Activated CD4-positive, CD25-positive, alpha-beta regulatory T cell (primary cell): ENCODE measurements around the gene DNAH7.

Source experiments
- DNase-seq, 4 experiments: peaks; one replicate each; lab custom pipeline; 2025; lab: John Stamatoyannopoulos, UW

The DNAH7 gene

DNA sequence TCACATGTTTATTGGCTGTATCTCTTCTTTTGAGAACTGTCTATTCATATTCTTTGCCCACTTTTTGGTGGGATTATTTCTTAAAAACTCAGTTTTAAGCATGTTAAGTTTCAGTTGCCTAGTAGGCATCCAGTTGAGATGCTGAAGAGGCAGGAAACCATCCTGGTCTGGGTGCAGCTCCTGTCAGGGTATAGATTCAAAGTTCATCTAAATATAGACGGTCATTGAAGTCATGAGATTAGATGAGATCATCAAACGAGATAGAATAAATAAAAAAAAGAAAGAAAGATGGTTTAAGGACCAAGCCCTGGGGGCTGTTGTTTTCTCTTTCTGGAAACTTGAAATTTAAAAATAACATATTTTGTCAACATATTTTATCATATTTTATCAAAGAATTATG is 9.2 kb upstream of the DNAH7 start:
- DNase-seq: no peak

DNA sequence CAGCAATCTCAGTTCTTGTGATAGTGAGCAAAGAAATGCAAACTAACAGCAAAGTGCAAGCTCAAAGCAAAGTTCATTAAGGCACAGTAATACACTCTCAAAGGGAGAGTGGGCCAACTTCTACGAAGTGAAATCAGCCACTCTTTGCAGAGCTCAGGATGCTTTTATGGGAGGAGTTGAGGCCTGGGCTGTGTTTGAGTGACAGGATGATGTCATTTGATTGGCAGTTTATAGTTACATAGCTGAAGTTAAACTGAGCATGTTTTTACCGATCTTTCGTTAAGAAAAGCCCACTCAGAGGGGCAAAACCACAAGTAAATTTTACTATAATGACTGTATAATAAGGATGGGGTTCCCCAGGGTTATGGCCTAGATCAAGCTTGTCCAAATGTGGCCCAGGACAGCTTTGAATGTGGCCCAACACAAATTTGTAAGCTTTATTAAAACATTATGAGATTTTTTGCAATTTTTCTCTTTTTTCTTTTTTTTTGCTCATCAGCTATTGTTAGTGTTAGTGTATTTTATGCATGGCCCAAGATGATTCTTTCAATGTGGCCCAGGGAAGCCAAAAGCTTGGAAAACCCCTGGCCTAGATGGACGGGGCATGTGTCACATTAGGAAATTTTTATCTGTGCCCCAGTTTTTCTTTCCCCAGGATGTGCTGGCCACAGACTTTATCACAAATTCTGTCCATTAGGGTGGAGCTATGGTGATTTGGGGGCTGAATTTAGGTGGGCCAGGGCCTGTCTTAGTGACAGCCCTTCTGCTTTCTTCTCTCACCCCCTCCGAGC is 8.3 kb upstream of the DNAH7 start:
- DNase-seq: no peak

DNA sequence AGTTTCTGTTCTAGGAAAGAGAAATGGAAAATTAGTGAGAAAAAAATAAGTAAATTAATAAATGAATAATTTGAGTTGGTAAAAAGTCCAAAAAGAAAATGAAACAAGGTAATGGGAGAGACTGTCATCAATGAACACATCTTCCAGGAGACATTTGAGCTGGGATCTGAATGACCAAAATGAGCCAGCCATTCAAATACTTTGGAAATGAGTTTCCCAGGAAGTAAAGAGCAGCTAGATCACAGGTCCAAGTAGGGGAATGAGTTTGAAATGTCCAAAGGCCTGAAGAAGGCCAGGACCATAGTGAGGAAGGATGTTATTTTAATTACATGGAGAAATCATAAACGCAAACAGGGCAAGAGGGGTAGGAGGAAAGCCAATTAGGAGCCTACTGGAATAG is 6.6 kb upstream of the DNAH7 start:
- DNase-seq: no peak

DNA sequence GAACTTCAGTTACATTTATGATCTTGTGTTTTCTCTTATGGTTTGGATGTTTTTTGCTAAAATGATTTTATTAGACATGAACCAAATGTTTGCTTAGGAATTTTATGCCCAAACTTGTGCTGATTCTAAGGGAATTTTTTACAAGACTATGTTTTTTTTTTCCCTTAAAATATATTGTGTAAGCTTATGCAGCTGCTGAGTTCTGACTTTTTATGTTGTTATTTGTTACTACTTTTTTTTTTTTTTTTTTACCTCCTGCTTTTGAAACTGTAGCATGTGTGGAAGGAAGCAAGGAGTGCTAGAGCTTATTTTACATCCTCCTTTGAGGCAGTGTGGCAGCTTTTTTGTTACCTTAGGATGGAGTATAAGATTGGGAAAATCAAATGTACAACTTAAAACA is 6.0 kb upstream of the DNAH7 start:
- DNase-seq: no peak

DNA sequence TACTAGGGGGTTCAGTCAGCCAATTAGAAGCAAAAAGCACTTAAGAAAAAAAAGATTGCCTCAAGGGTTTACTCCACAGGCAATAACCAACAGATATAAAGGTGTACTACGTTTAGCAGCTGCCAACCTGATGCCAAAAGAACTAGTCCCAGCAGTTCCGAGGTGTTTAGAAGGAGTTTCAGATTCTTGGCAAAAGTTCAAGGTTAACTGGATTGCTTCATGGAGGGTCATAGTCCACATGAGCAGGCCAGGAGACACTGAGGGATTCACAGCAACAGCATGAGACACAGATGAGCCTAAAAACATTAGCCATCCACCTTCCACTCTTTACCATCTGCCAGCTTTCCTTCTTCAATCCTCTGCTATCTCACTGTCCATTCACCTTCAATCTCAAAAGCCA is 4.9 kb upstream of the DNAH7 start:
- DNase-seq: no peak

DNA sequence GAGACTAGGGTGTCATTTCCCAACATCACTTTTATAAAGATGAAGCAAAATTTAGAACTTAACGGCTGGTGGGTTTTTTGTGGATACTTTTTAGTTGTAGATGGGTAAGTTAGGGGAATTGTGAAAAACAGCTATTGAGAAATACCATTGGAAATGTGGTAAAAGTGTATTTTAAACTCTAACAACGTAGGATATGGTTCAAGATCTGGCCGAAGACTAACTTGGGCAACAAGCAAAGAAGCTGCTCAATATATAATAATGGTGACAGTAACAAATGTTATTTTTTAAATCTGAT is 1.6 kb downstream of the DNAH7 start:
- no peak for DNase-seq

DNA sequence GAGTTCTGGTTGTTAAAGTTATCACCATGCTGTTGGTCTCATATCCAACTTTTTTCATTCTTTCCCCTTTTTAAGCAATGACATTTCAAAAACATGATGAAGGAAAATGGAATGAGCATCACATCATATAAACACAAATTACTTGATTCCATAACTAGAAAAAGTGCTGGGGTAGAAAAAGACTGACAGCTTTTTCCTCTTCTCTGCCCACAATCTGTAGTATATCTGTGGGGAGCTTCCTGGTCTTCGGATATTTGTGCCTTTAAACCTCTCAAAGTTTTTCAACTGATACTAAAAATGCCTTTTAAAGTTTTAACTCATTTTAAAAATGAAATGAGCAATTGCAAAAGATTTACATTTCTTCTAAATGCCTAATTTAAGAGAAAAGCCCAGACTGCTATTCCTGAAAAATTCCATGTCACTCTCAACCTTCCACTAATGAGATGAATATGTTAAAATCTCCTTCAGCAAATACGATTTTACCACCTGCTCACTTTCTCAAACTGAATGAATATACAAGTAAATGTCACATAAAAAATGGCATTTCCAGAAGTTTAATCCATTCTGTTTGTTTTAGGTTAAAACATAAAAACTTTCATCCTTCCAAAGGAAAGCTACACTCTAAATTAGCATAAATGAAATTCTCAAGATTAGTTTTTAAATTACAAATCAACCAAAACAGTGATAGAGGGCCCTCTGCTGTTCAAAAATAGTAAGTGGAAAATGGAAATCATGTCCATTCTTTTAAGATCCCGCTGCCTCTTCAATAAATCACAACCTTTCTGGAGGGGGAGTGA is 2.1 kb downstream of the DNAH7 start:
- DNase-seq: no peak

DNA sequence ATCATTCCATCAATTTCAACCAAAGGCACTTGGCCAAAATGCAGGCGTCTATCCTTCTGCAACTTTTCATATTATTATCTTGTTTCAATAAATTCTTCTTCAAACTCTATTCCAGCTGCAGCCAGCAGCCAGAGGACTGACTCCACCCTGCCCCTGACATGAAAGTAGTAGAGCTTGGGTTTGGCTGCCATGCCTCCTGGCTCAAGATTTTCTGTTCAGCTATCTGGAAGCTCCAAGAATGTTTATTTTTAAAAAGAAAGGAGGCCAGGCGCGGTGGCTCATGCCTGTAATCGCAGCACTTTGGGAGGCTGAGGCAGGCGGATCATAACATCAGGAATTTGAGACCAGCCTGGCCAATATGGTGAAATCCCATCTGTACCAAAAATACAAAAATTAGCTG is 4.9 kb downstream of the DNAH7 start:
- no peak for DNase-seq

DNA sequence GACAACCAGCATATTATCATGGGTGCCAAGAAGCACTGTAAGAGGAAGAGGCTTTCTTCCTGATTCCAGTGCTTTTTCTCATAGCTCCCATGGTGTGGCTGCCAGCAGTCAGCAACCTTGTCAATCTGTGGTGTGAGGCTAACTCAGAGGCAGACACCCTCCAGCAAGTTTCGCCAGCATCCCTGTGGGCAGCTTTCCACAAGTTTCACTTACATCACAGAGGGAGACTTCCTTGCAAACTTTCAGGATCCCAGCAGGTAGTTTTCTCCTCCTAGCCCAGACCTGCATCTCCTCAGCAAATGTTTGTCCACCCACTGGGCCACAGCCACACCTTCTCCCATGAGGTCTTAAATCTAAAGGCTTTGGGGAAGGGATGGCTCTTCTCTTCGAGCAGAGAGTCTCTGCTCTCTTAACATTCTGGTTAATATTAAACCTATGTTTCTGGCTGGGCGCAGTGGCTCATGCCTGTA is 9.1 kb downstream of the DNAH7 start:
- no peak for DNase-seq

DNA sequence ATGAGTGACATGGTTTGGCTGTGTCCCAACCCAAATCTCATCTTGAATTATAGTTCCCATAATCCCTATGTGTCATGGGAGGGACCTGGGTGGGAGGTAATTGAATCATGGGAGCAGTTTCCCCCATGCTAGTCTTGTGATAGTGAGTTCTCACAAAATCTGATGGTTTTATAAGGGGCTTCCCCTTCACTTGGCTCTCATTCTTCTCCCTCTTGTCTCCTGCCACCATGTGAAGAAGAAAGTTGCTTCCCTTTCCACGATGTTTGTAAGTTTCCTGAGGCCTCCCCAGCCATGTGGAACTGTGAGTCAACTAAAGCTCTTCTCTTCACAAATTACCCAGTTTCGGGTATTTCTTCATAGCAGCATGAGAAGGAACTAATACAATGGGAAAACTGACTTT is 14.0 kb downstream of the DNAH7 start:
- no peak for DNase-seq

DNA sequence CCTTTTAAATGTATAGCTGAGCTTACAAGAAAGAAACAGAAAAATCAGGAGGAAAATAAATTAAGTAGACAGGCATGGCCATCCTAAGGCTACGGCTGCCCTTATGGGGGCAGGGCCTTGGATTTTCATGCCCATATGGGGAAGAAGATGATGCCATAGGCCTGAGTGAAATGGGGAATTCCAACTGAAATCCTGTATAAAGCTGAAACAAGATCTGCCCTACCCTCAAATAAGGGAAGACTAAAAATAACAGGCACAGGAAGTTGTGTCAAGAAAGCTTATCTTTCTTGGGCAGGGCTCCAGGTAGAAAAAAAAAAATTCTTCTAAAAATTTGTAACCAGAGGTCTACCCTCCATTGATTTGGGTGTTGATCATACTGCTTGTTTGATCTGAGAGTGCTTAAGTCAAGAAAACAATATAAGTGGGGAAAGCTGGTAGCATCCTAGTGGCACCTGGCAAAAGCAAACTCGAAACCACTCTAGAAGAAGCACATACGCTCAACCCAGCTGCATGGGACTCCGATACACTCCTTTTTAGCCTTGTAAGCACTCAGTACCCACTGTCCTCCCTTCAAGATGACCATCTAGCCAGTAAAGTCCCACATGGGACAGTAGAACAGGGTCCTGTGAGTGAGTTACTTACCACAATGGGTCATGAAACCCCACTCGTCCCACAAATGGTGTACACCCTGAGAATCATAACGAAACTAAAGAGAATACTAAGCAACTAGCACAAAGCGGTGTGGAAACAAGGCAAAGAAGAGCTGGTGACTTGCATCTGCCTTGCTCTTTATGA is 22.3 kb downstream of the DNAH7 start:
- DNase-seq: no peak

DNA sequence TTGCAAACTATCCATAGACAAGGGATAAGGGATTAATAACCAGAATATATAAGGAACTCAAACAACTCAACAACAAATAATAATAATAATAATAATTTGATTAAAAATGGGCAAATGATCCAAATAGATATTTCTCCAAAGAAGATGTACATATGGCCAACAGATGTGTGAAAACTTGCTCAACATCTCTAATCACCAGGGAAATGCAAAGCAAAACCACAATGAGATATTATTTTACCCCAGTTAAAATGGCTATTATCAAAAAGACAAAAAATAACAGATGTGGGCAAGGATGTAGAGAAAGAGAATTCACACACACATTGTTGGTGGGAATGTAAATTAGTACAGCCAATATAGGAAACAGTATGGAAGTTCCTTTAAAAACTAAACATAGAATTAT is 26.9 kb downstream of the DNAH7 start:
- DNase-seq: no peak

DNA sequence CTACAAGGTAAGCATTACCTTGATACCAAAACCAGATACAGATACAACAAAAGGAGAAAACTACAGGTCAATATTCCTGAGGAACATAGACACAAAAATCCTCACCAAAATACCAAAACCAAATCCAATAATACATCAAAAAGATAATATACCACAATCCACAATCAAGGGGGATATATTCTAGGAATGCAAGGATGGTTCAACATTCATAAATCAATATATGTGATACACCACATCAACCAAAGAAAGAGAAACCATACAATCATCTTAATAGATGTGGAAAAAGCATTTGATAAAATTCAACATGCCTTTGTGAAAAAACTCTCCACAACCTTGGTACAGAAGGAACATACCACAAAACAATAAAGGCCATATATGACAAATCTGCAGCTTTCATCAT is 28.4 kb downstream of the DNAH7 start:
- DNase-seq: no peak

DNA sequence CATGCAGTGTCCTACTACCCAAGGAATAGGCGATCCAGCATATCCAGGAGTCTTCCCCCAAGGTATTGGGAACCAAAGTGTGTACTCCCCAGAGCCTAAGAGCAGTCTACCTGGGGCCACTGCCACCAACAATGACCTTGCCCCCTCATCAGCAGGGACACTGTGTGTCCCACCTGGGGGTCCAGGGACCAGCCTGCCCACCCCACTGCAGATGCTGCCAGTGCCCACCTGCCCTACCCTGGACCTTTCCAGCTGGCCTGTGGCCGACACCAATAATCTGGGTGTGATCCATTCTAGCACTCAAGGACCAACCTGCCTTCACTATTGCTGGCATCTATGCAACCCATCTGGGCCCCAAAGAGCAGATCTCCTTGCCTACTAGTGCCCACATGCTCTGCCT is 32.2 kb downstream of the DNAH7 start:
- DNase-seq: no peak

DNA sequence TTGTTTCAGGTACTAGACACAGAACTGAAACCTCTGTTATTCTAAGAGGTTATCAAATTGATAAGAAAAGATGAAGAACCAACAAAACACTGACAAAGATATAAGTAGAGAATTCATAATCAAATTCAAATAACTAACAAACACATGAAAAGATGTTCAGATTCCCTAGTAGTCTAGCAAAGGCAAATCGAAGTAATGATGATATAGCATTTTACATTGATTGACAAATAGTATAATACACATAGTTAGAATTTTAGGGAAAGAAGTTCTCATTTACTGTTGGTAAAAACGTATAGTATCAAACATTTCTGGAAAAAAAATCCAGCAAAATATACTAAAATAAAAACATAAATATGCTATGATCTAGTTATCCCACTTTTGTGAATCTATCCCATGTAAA is 50.6 kb downstream of the DNAH7 start:
- DNase-seq: no peak

DNA sequence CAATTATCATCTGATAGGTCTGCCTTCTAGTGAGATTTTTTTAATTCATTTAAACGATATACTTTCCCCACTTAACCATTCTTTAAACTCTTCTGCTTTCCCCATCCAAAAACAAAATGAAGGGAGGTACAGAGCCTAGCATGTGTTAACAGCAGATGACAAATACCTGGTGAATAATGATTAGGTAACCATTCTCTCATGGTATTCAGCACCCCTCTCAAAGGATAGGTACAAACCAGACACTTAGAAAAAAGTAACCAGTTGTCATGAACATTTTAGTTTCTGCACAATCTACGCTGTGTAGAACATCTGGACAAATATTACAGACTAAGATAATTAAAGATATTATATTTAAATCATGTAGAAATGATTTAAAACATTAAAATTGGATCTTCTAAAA is 56.3 kb downstream of the DNAH7 start:
- DNase-seq: no peak

DNA sequence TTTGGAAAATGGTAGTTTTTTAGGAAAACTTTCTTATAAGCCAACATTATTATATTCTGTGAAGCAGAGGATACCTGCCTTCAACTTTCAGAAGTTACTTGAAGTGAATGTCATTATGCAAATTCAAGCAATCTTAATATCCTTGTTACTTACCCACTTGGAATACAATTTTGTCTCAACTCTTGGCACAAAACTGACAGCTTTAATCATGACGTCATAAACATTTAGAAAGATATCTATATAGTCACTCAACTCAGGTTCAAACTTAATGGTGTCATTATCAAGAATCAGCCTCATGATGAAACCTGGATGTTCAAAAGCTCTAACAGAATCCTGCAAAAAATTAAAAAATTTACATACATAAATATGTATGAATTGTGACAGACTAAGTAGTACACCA is 68.1 kb downstream of the DNAH7 start:
- no peak for DNase-seq

DNA sequence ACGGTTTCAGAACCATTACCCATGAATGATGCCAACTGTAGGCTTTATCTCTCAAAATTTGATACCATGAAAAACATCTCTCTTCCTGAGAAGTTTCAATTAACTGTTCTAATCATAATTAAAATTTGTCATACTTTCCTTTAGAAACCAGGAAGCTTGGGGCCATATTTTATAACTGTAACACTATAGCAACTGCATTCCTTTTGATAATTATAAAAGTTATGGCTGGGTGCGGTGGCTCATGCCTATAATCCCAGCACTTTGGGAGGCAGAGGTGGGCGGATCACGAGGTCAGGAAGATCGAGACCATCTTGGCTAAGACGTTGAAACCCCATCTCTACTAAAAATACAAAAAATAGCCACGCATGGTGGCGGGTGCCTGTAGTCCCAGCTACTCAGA is 70.6 kb downstream of the DNAH7 start:
- DNase-seq: no peak

DNA sequence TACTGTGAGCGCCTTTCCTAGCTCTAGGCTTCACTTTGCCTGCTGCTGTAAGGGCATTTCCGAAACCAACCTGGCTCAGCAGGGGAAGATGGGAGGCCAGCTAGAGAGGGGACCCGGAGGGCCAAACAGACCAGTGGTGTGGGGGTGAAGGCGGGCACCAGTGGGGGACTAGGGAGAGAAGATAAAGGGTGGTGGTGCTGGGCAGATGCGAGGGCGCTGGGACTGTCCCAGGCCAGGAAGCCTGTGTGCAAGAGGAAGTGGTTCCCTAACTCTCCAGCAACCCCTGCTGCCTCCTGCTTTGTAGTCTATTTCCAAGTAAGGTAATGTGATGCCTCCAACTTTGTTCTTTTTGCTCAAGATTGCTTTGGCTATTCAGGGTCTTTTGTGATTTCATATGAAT is 73.1 kb downstream of the DNAH7 start:
- no peak for DNase-seq

DNA sequence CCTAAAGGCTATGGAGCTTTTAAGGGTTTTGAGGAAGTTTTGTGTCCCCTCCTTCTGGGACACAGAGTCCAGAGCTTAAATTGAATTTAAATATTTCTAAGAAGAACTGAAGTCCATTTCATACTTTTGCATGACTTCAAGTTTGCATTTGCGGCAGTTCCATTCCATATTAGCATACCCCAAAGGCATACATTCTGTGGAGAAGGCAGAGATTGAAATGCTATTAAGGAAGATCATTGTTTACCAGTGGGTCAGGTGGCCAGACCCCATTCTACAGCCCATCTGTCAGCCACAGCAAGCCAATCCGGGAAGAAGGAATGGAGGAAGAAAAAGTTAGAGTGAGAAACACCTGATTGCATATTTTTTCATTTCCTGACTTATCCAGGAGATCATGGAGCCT is 75.0 kb downstream of the DNAH7 start:
- no peak for DNase-seq

DNA sequence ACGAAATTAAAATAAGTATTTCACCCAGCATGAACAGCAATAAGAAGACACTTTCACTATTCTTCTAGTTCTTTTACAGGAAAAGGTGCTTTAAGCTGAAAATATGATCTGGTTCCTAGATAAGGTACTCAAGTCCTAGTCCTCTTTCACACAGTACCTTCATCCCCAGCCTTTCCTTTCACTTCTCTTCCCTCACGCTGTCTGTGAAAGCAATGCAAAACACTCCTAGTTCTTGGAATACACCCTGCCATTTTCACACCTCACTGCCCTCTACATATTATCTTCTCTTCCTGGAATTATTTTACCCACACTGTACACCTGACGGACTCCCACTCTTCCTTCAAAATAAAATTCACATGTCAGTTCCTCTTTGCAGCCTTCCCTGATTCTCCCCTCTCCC is 82.9 kb downstream of the DNAH7 start:
- no peak for DNase-seq

DNA sequence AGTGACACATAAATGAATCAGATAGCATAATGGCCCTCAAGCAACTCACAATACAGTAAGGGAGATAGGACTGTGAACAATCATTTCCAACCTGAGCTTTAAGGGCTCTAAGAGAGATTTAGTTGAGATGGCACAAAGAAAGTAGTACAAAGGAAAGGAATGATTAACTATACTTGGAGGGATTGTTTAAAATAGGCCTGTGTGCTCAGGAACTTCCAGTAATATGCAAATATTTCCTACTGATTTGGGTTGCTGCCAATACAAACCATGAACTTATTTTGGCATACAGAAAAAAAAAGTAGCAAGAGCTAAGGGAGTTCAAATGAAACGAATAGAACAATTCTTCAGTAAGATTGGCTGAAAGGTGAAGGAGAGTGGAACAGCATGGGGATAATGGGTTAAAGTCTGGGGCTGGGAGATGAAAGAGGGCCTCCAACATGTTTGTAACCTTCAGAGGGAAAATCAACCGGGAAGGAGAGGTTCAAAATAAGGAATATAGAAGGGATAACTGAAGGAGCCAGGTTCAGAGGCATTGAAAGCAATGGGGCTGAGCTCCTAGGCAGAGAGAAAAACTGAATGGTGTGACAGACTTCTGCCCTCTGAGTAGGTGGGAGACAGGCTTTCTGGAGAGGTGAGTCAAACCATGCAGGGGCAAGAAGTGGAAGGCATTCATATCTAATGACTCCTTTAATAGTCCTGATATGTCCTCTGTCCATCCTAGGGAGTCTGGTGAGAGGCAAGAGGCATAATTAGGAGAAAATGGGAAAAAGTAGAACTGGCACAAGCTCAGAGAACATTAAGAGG is 83.5 kb downstream of the DNAH7 start:
- DNase-seq: no peak
